PC-3 (cell line): ENCODE results near the gene MAML2. TPM values are rescaled to one million over a fixed set of nuclear protein-coding genes. Genes with fewer than 3 reads are reported as not detected.
A peak's percentile ranks its signal among the peaks of the same experiment; 100 is the strongest.

ENCODE experiments used
- ATAC-seq: fragments of 200-7000 bp; cut with Tn5 transposase; 2 replicates; pipeline ENCODE4 v1.9.1; 2020; ENCODE audit warnings: mild to moderate bottlenecking, moderate library complexity
- BruUV-seq: library from RNA; stranded (reverse); fragments of 400-500 nt; replicated peaks from 2 replicates; lab custom pipeline; 2021; lab: Mats Ljungman, UMichigan
- CTCF ChIA-PET: fragments of 300-600 bp; sonication (Branson Sonifier 250); formaldehyde crosslinking; loops from one replicate; lab custom pipeline; 2022; ENCODE audit warnings: antibody characterized with exemption; lab: Charles Lee
- POLR2A ChIA-PET: fragments of 300-600 bp; sonication (Branson Sonifier 250); formaldehyde crosslinking; loops from one replicate; lab custom pipeline; 2022; ENCODE audit warnings: antibody characterized with exemption; ENCODE audit not compliant: unreplicated experiment; lab: Charles Lee
- DNase-seq: peaks from one replicate; pipeline ENCODE4 v3.0.0-alpha.2; 2015
- H2AFZ ChIP-seq: fragments of 300-600 bp; sonication (generic); 2 replicates; pipeline ENCODE4 v1.6.0; 2016; ENCODE audit warnings: antibody characterized with exemption, low read length
- H3F3A ChIP-seq: fragments of 300-600 bp; sonication (generic); one replicate; pipeline ENCODE4 v1.6.0; 2017; ENCODE audit warnings: antibody characterized with exemption, low read length, control low read depth, mild to moderate bottlenecking; ENCODE audit not compliant: unreplicated experiment
- H3K27ac ChIP-seq: fragments of 300-600 bp; sonication (generic); 2 replicates; pipeline ENCODE4 v1.5.1; 2016; ENCODE audit warnings: mild to moderate bottlenecking, low read length
- H3K27me3 ChIP-seq: fragments of 300-600 bp; sonication (generic); 2 replicates; pipeline ENCODE4 v1.6.1; 2016; ENCODE audit warnings: low read length, mixed read lengths
- H3K36me3 ChIP-seq: fragments of 300-600 bp; sonication (generic); 2 replicates; pipeline ENCODE4 v1.6.1; 2016; ENCODE audit warnings: low read depth, mixed run types, low read length, mixed read lengths
- H3K4me1 ChIP-seq: fragments of 300-600 bp; sonication (generic); 2 replicates; pipeline ENCODE4 v1.5.1; 2016; ENCODE audit warnings: low read length; ENCODE audit not compliant: insufficient read depth
- H3K4me2 ChIP-seq: fragments of 300-600 bp; sonication (generic); 2 replicates; pipeline ENCODE4 v1.6.0; 2016; ENCODE audit warnings: low read length
- H3K4me3 ChIP-seq: fragments of 300-600 bp; sonication (generic); 2 replicates; pipeline ENCODE4 v1.5.1; 2016; ENCODE audit warnings: mild to moderate bottlenecking, low read length, mixed read lengths
- H3K79me2 ChIP-seq: fragments of 300-600 bp; sonication (generic); 2 replicates; pipeline ENCODE4 v1.6.1; 2017; ENCODE audit warnings: low read length, mixed read lengths
- H3K9ac ChIP-seq: fragments of 300-600 bp; sonication (generic); 2 replicates; pipeline ENCODE4 v1.6.0; 2016; ENCODE audit warnings: mild to moderate bottlenecking, low read length
- H3K9me2 ChIP-seq: fragments of 300-600 bp; sonication (generic); replicated peaks from 2 replicates; pipeline ENCODE4 v1.6.1; 2016; ENCODE audit warnings: mixed run types, low read length, mixed read lengths
- H3K9me3 ChIP-seq: fragments of 300-600 bp; sonication (generic); 2 replicates; pipeline ENCODE4 v1.6.1; 2016; ENCODE audit warnings: low read length, mixed read lengths
- H4K20me1 ChIP-seq: fragments of 300-600 bp; sonication (generic); 2 replicates; pipeline ENCODE4 v1.6.1; 2016; ENCODE audit warnings: low read length, mixed read lengths
- EZH2 ChIP-seq: fragments of 300-600 bp; sonication (generic); IDR thresholded peaks from one replicate; pipeline ENCODE4 v1.6.1; 2017; ENCODE audit warnings: antibody characterized with exemption, mild to moderate bottlenecking, low read length; ENCODE audit not compliant: unreplicated experiment
- EZH2phosphoT487 ChIP-seq: fragments of 300-600 bp; sonication (generic); IDR thresholded peaks from 2 replicates; pipeline ENCODE4 v1.6.1; 2018; ENCODE audit warnings: mild to moderate bottlenecking, antibody characterized with exemption, low read length, borderline replicate concordance
- intact Hi-C: fragments of 100-400 bp; cut with micrococcal nuclease; formaldehyde crosslinking; loops from 2 replicates; pipeline ENCODE4 v1.9.0; 2023
- total RNA-seq: library from RNA; depleted of rRNA; stranded (reverse); fragments of >200 nt; gene quantifications from 2 replicates; pipeline ENCODE4 v1.2.3, GENCODE V29; 2014
- TF ChIP-seq, protein P1 (sequence below): fragments of 300-600 bp; sonication (generic); conservative IDR thresholded peaks from 2 replicates; pipeline ENCODE4 v1.5.1; 2017; ENCODE audit warnings: antibody characterized with exemption, low read depth, mild to moderate bottlenecking, low read length

The MAML2 gene
- total RNA-seq, 1 experiment from 2014 or later: 10.9 TPM

DNA sequence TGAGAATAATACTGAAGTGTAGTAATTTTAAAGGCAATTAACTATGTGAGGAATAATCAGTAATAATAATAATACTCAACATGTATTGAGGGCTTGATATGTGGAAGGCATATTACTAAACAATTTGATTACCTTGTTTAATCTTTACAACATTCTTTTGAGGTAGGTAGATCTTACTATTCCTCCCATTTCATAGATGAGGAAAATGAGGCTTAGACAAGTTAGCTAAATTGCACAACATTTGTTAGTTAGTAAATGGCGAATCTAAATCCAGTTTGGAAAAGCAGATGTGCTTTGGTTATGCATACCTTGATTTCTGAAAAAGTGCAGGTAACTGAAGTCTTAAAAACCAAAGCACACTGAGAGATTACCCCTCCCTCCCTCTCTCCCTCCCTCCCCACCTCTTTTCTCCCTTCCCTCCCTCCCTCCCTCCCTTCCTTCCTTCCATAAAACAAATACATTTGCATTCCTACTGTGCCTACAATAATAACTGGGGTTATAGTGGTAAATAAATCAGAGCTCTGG is 326.0 kb downstream of the MAML2 start:
- BruUV-seq: no TSS peak
- ATAC-seq: no peak
- no peak for DNase-seq

DNA sequence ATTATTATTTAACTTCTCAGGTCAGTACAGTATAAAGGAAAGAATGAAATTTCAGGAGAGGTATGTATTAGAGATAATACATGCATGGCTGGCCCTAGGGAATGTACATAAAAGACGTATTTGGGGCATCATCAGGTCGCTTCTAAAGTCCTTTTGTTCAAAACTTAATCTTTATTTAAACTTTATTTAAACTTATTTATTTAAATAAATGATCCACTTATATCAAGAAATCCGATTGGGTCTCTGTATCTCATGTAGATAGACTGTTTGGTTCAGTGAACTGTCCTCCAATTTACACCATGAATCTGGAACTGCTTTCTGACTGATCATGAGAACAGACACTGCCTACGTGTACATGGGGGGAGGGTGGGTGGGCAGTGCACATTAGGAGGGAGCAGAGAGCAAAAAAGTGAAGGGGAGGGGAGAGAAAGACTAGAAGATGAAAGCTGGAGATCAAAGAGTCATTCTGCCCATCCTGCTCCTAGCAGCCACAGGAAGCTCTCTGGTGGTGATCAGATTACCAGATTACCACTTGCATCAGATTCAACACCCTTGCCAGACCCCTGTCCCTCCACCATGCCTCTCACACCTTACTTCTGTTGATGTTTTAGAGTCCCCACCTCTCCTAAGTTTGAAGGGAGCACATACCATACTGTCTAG is 327.0 kb downstream of the MAML2 start:
- H3K36me3 ChIP-seq: no peaks in the 10 kb centered on the region
- no peaks in the 10 kb centered on the region for H3F3A ChIP-seq
- peaks cover 19% of the 10 kb centered on the region for H3K4me1 ChIP-seq
- no peak overlapping the region for H3K9ac ChIP-seq
- DNase-seq (no peak), ATAC-seq (no peak)
- H3K4me2 ChIP-seq: no peak overlapping the region
- H3K4me3 ChIP-seq: no peak overlapping the region
- H4K20me1 ChIP-seq: no peaks in the 10 kb centered on the region
- H3K9me3 ChIP-seq: no peaks in the 10 kb centered on the region
- TF ChIP-seq, protein P1, sequence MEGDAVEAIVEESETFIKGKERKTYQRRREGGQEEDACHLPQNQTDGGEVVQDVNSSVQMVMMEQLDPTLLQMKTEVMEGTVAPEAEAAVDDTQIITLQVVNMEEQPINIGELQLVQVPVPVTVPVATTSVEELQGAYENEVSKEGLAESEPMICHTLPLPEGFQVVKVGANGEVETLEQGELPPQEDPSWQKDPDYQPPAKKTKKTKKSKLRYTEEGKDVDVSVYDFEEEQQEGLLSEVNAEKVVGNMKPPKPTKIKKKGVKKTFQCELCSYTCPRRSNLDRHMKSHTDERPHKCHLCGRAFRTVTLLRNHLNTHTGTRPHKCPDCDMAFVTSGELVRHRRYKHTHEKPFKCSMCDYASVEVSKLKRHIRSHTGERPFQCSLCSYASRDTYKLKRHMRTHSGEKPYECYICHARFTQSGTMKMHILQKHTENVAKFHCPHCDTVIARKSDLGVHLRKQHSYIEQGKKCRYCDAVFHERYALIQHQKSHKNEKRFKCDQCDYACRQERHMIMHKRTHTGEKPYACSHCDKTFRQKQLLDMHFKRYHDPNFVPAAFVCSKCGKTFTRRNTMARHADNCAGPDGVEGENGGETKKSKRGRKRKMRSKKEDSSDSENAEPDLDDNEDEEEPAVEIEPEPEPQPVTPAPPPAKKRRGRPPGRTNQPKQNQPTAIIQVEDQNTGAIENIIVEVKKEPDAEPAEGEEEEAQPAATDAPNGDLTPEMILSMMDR: no peak
- TF ChIP-seq EZH2: no peak
- no peak for TF ChIP-seq EZH2phosphoT487
- no peaks in the 10 kb centered on the region for H3K9me2 ChIP-seq
- ChIA-PET CTCF (interaction anchor here (0.6 kb wide), 1 partner anchor 75 kb away, joined by 3 read pairs; no protein-coding TSS in a partner anchor), POLR2A (no interaction called here)
- no peak overlapping the region for H2AFZ ChIP-seq
- no TSS peak for BruUV-seq
- H3K27me3 ChIP-seq: no peaks in the 10 kb centered on the region
- no peaks in the 10 kb centered on the region for H3K79me2 ChIP-seq
- intact Hi-C loops: no loop called here
- H3K27ac ChIP-seq: no peak overlapping the region

More for the DNA sequence above, 326.0 kb downstream of the MAML2 start:
- H3F3A ChIP-seq: no peaks in the 10 kb centered on the region
- no peak overlapping the region for H2AFZ ChIP-seq
- H3K36me3 ChIP-seq: no peaks in the 10 kb centered on the region
- H3K9me3 ChIP-seq: no peaks in the 10 kb centered on the region
- H3K9me2 ChIP-seq: no peaks in the 10 kb centered on the region
- ChIA-PET POLR2A (no interaction called here), CTCF (no interaction called here)
- H3K79me2 ChIP-seq: no peaks in the 10 kb centered on the region
- no peak overlapping the region for H3K9ac ChIP-seq
- TF ChIP-seq EZH2: no peak
- no peak for TF ChIP-seq EZH2phosphoT487
- TF ChIP-seq, protein P1: no peak
- intact Hi-C loops: no loop called here
- no peak overlapping the region for H3K27ac ChIP-seq
- H3K27me3 ChIP-seq: no peaks in the 10 kb centered on the region
- peaks cover 18% of the 10 kb centered on the region for H3K4me1 ChIP-seq
- no peaks in the 10 kb centered on the region for H4K20me1 ChIP-seq
- H3K4me2 ChIP-seq: no peak overlapping the region
- H3K4me3 ChIP-seq: no peak overlapping the region

DNA sequence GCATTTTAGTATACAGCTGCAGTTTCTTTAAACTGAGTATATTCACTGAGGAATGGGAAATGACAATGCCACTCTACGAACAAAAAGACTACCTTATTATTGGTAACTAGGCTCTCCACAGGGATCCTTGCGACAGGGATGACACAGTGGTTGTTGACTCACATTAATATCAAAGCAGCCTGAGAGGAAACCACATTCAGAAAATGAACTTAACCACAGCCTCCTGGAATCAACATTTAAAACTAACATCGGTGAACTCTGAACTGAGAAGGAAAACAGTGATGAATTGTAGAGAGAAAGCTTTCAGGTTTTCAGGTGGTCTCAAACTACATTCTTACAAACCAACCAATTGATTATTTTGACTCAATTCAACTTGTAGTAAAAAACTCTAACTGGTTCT is 328.8 kb downstream of the MAML2 start:
- Histone ChIP-seq H4K20me1 (no peaks in the 10 kb centered on the region), H3K9me2 (no peaks in the 10 kb centered on the region), H3K4me3 (no peak overlapping the region), H3K27ac (no peak overlapping the region), H3K9ac (no peak overlapping the region), H3K4me1 (peaks cover 19% of the 10 kb centered on the region), H3K9me3 (no peaks in the 10 kb centered on the region), H3K4me2 (peak overlapping the region; percentile 15; the same call in 1 of the 2 replicates), H3F3A (no peaks in the 10 kb centered on the region), H3K36me3 (no peaks in the 10 kb centered on the region), H3K27me3 (no peaks in the 10 kb centered on the region), H2AFZ (no peak overlapping the region), H3K79me2 (no peaks in the 10 kb centered on the region)
- intact Hi-C loops: no loop called here
- ATAC-seq (peak; percentile 70), DNase-seq (peak; percentile 80)
- BruUV-seq: no TSS peak
- no peak for TF ChIP-seq EZH2phosphoT487
- TF ChIP-seq, protein P1: no peak
- no peak for TF ChIP-seq EZH2
- CTCF ChIA-PET: no interaction called here
- POLR2A ChIA-PET: no interaction called here
